ENCODE measurements around the gene CERT1.

DNA sequence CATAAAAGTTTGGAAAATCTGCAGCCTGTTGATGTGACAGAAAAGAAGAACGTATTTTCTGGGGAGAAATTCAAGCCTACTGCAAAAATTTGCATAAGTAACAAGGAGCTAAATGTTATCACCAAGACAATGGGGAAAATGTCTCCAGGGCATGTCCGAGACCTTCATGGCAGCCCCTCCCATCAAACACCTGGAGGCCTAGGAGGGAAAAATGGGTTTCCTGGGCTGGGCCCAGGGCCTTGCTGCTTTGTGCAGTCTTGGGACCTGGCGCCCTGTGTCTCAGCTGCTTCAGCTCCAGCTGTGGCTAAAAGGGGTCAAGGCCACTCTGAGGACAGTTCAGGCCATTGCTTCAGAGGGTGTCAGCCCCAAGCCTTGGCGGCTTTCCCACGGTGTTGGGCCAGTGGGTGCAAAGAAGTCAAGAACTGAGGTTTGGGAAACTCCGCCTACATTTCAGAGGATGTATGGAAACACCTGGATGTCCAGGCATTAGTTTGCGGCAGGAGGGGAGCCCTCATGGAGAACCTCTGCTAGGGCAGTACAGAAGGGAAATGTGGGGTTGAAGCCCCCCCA is 13.1 kb downstream of the CERT1 start:
- no peak for TF ChIP-seq SMARCE1 (IDR thresholded peaks at IDR 0.05)
- TF ChIP-seq BDP1 (IDR thresholded peaks at IDR 0.05; ENCODE audit: insufficient read depth, insufficient read length), result no peak
- TF ChIP-seq POLR2A (conservative IDR thresholded peaks at IDR 0.05), result no peak
- no peak for TF ChIP-seq DDX20 (tag; IDR thresholded peaks at IDR 0.05; ENCODE audit: low read depth)
- TF ChIP-seq, protein P1, sequence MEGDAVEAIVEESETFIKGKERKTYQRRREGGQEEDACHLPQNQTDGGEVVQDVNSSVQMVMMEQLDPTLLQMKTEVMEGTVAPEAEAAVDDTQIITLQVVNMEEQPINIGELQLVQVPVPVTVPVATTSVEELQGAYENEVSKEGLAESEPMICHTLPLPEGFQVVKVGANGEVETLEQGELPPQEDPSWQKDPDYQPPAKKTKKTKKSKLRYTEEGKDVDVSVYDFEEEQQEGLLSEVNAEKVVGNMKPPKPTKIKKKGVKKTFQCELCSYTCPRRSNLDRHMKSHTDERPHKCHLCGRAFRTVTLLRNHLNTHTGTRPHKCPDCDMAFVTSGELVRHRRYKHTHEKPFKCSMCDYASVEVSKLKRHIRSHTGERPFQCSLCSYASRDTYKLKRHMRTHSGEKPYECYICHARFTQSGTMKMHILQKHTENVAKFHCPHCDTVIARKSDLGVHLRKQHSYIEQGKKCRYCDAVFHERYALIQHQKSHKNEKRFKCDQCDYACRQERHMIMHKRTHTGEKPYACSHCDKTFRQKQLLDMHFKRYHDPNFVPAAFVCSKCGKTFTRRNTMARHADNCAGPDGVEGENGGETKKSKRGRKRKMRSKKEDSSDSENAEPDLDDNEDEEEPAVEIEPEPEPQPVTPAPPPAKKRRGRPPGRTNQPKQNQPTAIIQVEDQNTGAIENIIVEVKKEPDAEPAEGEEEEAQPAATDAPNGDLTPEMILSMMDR (IDR thresholded peaks at IDR 0.05 in 2 of 3, conservative IDR thresholded peaks at IDR 0.05 in 1 of 3; ENCODE audit: insufficient read depth in 2 of 3, low read depth in 1 of 3, low read length in 3 of 3), result no peak
- TF ChIP-seq, protein P2, sequence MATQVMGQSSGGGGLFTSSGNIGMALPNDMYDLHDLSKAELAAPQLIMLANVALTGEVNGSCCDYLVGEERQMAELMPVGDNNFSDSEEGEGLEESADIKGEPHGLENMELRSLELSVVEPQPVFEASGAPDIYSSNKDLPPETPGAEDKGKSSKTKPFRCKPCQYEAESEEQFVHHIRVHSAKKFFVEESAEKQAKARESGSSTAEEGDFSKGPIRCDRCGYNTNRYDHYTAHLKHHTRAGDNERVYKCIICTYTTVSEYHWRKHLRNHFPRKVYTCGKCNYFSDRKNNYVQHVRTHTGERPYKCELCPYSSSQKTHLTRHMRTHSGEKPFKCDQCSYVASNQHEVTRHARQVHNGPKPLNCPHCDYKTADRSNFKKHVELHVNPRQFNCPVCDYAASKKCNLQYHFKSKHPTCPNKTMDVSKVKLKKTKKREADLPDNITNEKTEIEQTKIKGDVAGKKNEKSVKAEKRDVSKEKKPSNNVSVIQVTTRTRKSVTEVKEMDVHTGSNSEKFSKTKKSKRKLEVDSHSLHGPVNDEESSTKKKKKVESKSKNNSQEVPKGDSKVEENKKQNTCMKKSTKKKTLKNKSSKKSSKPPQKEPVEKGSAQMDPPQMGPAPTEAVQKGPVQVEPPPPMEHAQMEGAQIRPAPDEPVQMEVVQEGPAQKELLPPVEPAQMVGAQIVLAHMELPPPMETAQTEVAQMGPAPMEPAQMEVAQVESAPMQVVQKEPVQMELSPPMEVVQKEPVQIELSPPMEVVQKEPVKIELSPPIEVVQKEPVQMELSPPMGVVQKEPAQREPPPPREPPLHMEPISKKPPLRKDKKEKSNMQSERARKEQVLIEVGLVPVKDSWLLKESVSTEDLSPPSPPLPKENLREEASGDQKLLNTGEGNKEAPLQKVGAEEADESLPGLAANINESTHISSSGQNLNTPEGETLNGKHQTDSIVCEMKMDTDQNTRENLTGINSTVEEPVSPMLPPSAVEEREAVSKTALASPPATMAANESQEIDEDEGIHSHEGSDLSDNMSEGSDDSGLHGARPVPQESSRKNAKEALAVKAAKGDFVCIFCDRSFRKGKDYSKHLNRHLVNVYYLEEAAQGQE (IDR thresholded peaks at IDR 0.05; ENCODE audit: borderline replicate concordance), result no peak
- TF ChIP-seq, protein P2 (CRISPR knock-in tag; IDR thresholded peaks at IDR 0.05; ENCODE audit: low read depth), result no peak
- no peak for TF ChIP-seq ELF1 (tag; IDR thresholded peaks at IDR 0.05)
- TF ChIP-seq ZNF766 (CRISPR knock-in tag; conservative IDR thresholded peaks at IDR 0.05), result no peak
- no peak for TF ChIP-seq SREBF2 (CRISPR knock-in tag; IDR thresholded peaks at IDR 0.05)
